Stimulated activated effector memory CD8-positive, alpha-beta T cell treated with anti-CD3 and anti-CD28 coated beads, Interleukin-12 subunit alpha, Interleukin-12 subunit beta, amount 100 ng/mL, for 72 hours (primary cell): Measurements from ENCODE around the gene FBN2.

Source experiments
- ATAC-seq: fragments of 150-1000 bp; cut with Tn5 transposase; 2 replicates; pipeline ENCODE4 v1.10.0; 2021
- DNase-seq, 2 donors: peaks; one replicate each; pipeline ENCODE4 v3.0.0; 2021 to 2022; ENCODE audit warnings: low spot score in 2 of 2
- H3K27ac Mint-ChIP-seq: one replicate; pipeline ENCODE4 v1.8.0; 2022; ENCODE audit warnings: mild to moderate bottlenecking, mixed read lengths
- H3K36me3 Mint-ChIP-seq: one replicate; pipeline ENCODE4 v1.8.0; 2022; ENCODE audit warnings: mild to moderate bottlenecking, mixed read lengths
- H3K4me1 Mint-ChIP-seq: one replicate; pipeline ENCODE4 v1.8.0; 2022; ENCODE audit warnings: mixed read lengths
- H3K4me3 Mint-ChIP-seq: one replicate; pipeline ENCODE4 v1.8.0; 2022; ENCODE audit warnings: mild to moderate bottlenecking, mixed read lengths
- H3K9me3 Mint-ChIP-seq: one replicate; pipeline ENCODE4 v1.8.0; 2022; ENCODE audit warnings: mixed read lengths

FBN2 gene

GRCh38 chr5:128317481-128317880 lies 220.6 kb downstream of the FBN2 start:
- DNase-seq (no peak), ATAC-seq (no peak)
- H3K4me3 Mint-ChIP-seq = no peak overlapping the region
- no peaks in the 10 kb centered on the region for H3K4me1 Mint-ChIP-seq
- H3K36me3 Mint-ChIP-seq = no peaks in the 10 kb centered on the region
- no peak overlapping the region for H3K27ac Mint-ChIP-seq
- peaks cover 6% of the 10 kb centered on the region for H3K9me3 Mint-ChIP-seq

GRCh38 chr5:128315671-128316070 lies 222.4 kb downstream of the FBN2 start:
- no peak for ATAC-seq
- Mint-ChIP-seq H3K27ac (no peak overlapping the region), H3K36me3 (no peaks in the 10 kb centered on the region)

GRCh38 chr5:128305341-128305740 lies 232.7 kb downstream of the FBN2 start:
- Mint-ChIP-seq H3K27ac (no peak overlapping the region), H3K4me1 (no peaks in the 10 kb centered on the region), H3K9me3 (no peaks in the 10 kb centered on the region), H3K4me3 (no peak overlapping the region), H3K36me3 (no peaks in the 10 kb centered on the region)
- ATAC-seq (no peak), DNase-seq (no peak)

More at GRCh38 chr5:128315671-128316070, 222.4 kb downstream of the FBN2 start:
- Mint-ChIP-seq H3K9me3 (peaks cover 6% of the 10 kb centered on the region), H3K4me1 (no peaks in the 10 kb centered on the region), H3K4me3 (no peak overlapping the region)
- no peak for DNase-seq

- Mint-ChIP-seq H3K9me3 (no peaks in the 10 kb centered on the region), H3K36me3 (no peaks in the 10 kb centered on the region), H3K4me1 (no peaks in the 10 kb centered on the region), H3K4me3 (no peak overlapping the region), H3K27ac (no peak overlapping the region)
- no peak for ATAC-seq
- no peak for DNase-seq
These were observed 233.3 kb downstream of the FBN2 start for GRCh38 chr5:128304791-128305190.

- Mint-ChIP-seq H3K9me3 (no peaks in the 10 kb centered on the region), H3K4me1 (no peaks in the 10 kb centered on the region), H3K4me3 (no peak overlapping the region), H3K36me3 (no peaks in the 10 kb centered on the region), H3K27ac (no peak overlapping the region)
- no peak for DNase-seq
- no peak for ATAC-seq
These were observed 234.0 kb downstream of the FBN2 start for GRCh38 chr5:128304088-128304487.

- Mint-ChIP-seq H3K27ac (no peak overlapping the region), H3K9me3 (no peaks in the 10 kb centered on the region), H3K4me1 (no peaks in the 10 kb centered on the region), H3K4me3 (no peak overlapping the region), H3K36me3 (no peaks in the 10 kb centered on the region)
- DNase-seq (no peak), ATAC-seq (no peak)
These were observed 234.5 kb downstream of the FBN2 start for GRCh38 chr5:128303593-128303992.

- H3K4me3 Mint-ChIP-seq = no peak overlapping the region
- no peaks in the 10 kb centered on the region for H3K36me3 Mint-ChIP-seq
- DNase-seq = no peak
- H3K9me3 Mint-ChIP-seq = no peaks in the 10 kb centered on the region
- H3K27ac Mint-ChIP-seq = no peak overlapping the region
- ATAC-seq = no peak
- H3K4me1 Mint-ChIP-seq = no peaks in the 10 kb centered on the region
These were observed 237.9 kb downstream of the FBN2 start for GRCh38 chr5:128300181-128300580.

GRCh38 chr5:128290152-128290858 lies 247.7 kb downstream of the FBN2 start:
- no peaks in the 10 kb centered on the region for H3K4me1 Mint-ChIP-seq
- ATAC-seq = no peak
- no peak overlapping the region for H3K27ac Mint-ChIP-seq
- H3K4me3 Mint-ChIP-seq = no peak overlapping the region
- H3K36me3 Mint-ChIP-seq = no peaks in the 10 kb centered on the region
- no peak for DNase-seq
- no peaks in the 10 kb centered on the region for H3K9me3 Mint-ChIP-seq

- no peak overlapping the region for H3K4me3 Mint-ChIP-seq
These were observed 250.3 kb downstream of the FBN2 start for GRCh38 chr5:128287740-128288139.

GRCh38 chr5:128284236-128284635 lies 253.8 kb downstream of the FBN2 start:
- no peaks in the 10 kb centered on the region for H3K9me3 Mint-ChIP-seq

More at GRCh38 chr5:128287740-128288139, 250.3 kb downstream of the FBN2 start:
- no peak for DNase-seq
- Mint-ChIP-seq H3K36me3 (no peaks in the 10 kb centered on the region), H3K9me3 (no peaks in the 10 kb centered on the region), H3K27ac (no peak overlapping the region), H3K4me1 (no peaks in the 10 kb centered on the region)
- ATAC-seq = no peak

GRCh38 chr5:128279345-128279744 lies 258.7 kb downstream of the FBN2 start:
- Mint-ChIP-seq H3K4me3 (no peak overlapping the region), H3K4me1 (no peaks in the 10 kb centered on the region), H3K27ac (no peak overlapping the region), H3K36me3 (no peaks in the 10 kb centered on the region), H3K9me3 (no peaks in the 10 kb centered on the region)
- no peak for ATAC-seq
- DNase-seq = no peak

More at GRCh38 chr5:128284236-128284635, 253.8 kb downstream of the FBN2 start:
- Mint-ChIP-seq H3K36me3 (no peaks in the 10 kb centered on the region), H3K4me3 (no peak overlapping the region), H3K4me1 (no peaks in the 10 kb centered on the region), H3K27ac (no peak overlapping the region)
- ATAC-seq (no peak), DNase-seq (no peak)

GRCh38 chr5:128276537-128277216 lies 261.4 kb downstream of the FBN2 start:
- Mint-ChIP-seq H3K27ac (no peak overlapping the region), H3K9me3 (no peaks in the 10 kb centered on the region), H3K4me3 (no peak overlapping the region), H3K36me3 (no peaks in the 10 kb centered on the region), H3K4me1 (no peaks in the 10 kb centered on the region)
- DNase-seq (no peak), ATAC-seq (no peak)

- no peaks in the 10 kb centered on the region for H3K4me1 Mint-ChIP-seq
- no peak for DNase-seq
- no peak overlapping the region for H3K4me3 Mint-ChIP-seq
- H3K36me3 Mint-ChIP-seq = no peaks in the 10 kb centered on the region
- ATAC-seq = no peak
- no peaks in the 10 kb centered on the region for H3K9me3 Mint-ChIP-seq
- H3K27ac Mint-ChIP-seq = no peak overlapping the region
These were observed 263.6 kb downstream of the FBN2 start for GRCh38 chr5:128274441-128274840.

- DNase-seq (no peak), ATAC-seq (no peak)
- Mint-ChIP-seq H3K4me1 (no peaks in the 10 kb centered on the region), H3K9me3 (no peaks in the 10 kb centered on the region), H3K36me3 (no peaks in the 10 kb centered on the region), H3K4me3 (no peak overlapping the region), H3K27ac (no peak overlapping the region)
These were observed 264.3 kb downstream of the FBN2 start for GRCh38 chr5:128273736-128274135.

GRCh38 chr5:128271859-128272464 lies 266.1 kb downstream of the FBN2 start:
- DNase-seq = no peak
- Mint-ChIP-seq H3K36me3 (no peaks in the 10 kb centered on the region), H3K27ac (no peak overlapping the region), H3K4me3 (no peak overlapping the region), H3K9me3 (no peaks in the 10 kb centered on the region), H3K4me1 (no peaks in the 10 kb centered on the region)
- peak; percentile 55 for ATAC-seq

- Mint-ChIP-seq H3K9me3 (no peaks in the 10 kb centered on the region), H3K4me1 (no peaks in the 10 kb centered on the region), H3K4me3 (no peak overlapping the region), H3K36me3 (no peaks in the 10 kb centered on the region), H3K27ac (no peak overlapping the region)
- ATAC-seq (no peak), DNase-seq (no peak)
These were observed 267.0 kb downstream of the FBN2 start for GRCh38 chr5:128271071-128271470.
